Body of pancreas (tissue), 4 donors: Measurements from ENCODE around the gene AFG3L2. TPM values are rescaled to one million over a fixed set of nuclear protein-coding genes. Genes with fewer than 3 reads are reported as not detected.
A peak's percentile ranks its signal among the peaks of the same experiment; 100 is the strongest.
"Not testable (repeated sequence)": the region's sequence is repeated elsewhere in the genome, so short reads cannot be mapped to it uniquely, and the experiment has no call there.

ENCODE experiments used
- ATAC-seq: fragments of 150-250 bp; one replicate; pipeline ENCODE4 v1.9.1; 2016
- DNase-seq, 4 donors: peaks; one replicate each; pipeline ENCODE4 v3.0.0-alpha.2; 2019
- H3K27ac ChIP-seq, 4 donors: fragments of 200-600 bp; sonication (generic); 1 replicate in 3 of 4; 2 replicates in 1 of 4; pipeline versions ENCODE4 v1.5.1 to v1.6.1; 2016 to 2019; ENCODE audit warnings: mild to moderate bottlenecking in 1 of 4, mixed read lengths in 1 of 4, moderate library complexity in 1 of 4
- H3K27me3 ChIP-seq, 2 donors: fragments of 200-600 bp; sonication (generic); one replicate each; pipeline ENCODE4 v1.6.0; 2016; ENCODE audit warnings: mild to moderate bottlenecking in 1 of 2
- H3K36me3 ChIP-seq, 2 donors: fragments of 200-600 bp; sonication (generic); replicated peaks in 1 of 2; 2 replicates each; pipeline ENCODE4 v1.5.1; 2016; ENCODE audit warnings: low read depth in 2 of 2; ENCODE audit not compliant: insufficient read depth in 1 of 2
- H3K4me1 ChIP-seq: fragments of 200-600 bp; sonication (generic); one replicate; pipeline ENCODE4 v1.6.0; 2016
- H3K4me3 ChIP-seq, 2 donors: fragments of 200-600 bp; sonication (generic); 1 replicate in 1 of 2; 2 replicates in 1 of 2; pipeline ENCODE4 v1.5.1; 2016 to 2019
- H3K9me3 ChIP-seq, 3 donors: fragments of 200-600 bp; sonication (generic); 1 replicate in 2 of 3; 2 replicates in 1 of 3; pipeline ENCODE4 v1.5.1; 2016
- POLR2A ChIP-seq, 3 donors: fragments of 450-650 bp; IDR thresholded peaks; one replicate each; pipeline ENCODE4 v1.6.1; 2016; ENCODE audit warnings: antibody characterized with exemption in 3 of 3, mild to moderate bottlenecking in 2 of 3
- WGBS, 2 donors: methylation state at CpG; one replicate each; pipeline ENCODE4 v1.1.5; 2017; 5-methylcytosine and 5-hydroxymethylcytosine counted together
- intact Hi-C: fragments of 100-400 bp; cut with DNase I; formaldehyde crosslinking; loops from one replicate; pipeline ENCODE4 v1.15.1; 2023
- total RNA-seq, 2 donors: library from RNA; depleted of rRNA; stranded (reverse); fragments of >200 nt; gene quantifications; one replicate each; pipeline ENCODE4 v1.1.0, GENCODE V29; 2016
- TF ChIP-seq, protein P1 (sequence below), 7 experiments: fragments of 450-650 bp in 4 of 7; fragments of 200-600 bp in 3 of 7; sonication (generic) in 3 of 7; IDR thresholded peaks; one replicate each; pipeline ENCODE4 v1.5.1; 2016 to 2019; ENCODE audit warnings: antibody characterized with exemption in 7 of 7

Gene AFG3L2
- total RNA-seq, 2 donors from 2014 or later: 30.4 to 33.6 TPM

DNA sequence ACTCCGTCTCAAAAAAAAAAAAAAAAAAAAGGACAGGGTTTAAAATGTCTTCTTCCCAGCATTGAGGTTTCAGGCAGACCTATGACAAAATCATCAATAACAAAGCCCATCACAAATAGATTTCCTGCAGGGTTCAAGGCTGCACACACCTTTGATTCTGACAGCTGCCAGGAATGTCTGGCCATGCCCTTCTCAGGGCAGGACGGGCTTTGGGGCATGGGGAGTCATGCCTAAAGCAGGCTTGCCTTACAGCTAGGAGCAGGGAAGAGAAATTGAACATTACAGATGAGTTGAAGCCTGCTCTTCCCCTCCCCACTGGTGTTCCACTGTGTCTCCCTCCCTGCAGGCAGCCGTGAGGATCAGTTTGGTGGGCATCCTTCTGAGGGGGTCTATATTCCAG is 34.4 kb upstream of the AFG3L2 start:
- Histone ChIP-seq H3K36me3 (no peaks in the 10 kb centered on the region), H3K27ac (no peak overlapping the region), H3K4me3 (no peak overlapping the region), H3K27me3 (no peaks in the 10 kb centered on the region), H3K4me1 (peaks cover 15% of the 10 kb centered on the region), H3K9me3 (no peaks in the 10 kb centered on the region)
- WGBS, 2 donors: 98% methylated on average over 2 to 3 of the region's 3 CpGs
- ATAC-seq (no peak), DNase-seq (no peak)
- no peak for TF ChIP-seq POLR2A (IDR thresholded peaks at IDR 0.05)
- TF ChIP-seq, protein P1, sequence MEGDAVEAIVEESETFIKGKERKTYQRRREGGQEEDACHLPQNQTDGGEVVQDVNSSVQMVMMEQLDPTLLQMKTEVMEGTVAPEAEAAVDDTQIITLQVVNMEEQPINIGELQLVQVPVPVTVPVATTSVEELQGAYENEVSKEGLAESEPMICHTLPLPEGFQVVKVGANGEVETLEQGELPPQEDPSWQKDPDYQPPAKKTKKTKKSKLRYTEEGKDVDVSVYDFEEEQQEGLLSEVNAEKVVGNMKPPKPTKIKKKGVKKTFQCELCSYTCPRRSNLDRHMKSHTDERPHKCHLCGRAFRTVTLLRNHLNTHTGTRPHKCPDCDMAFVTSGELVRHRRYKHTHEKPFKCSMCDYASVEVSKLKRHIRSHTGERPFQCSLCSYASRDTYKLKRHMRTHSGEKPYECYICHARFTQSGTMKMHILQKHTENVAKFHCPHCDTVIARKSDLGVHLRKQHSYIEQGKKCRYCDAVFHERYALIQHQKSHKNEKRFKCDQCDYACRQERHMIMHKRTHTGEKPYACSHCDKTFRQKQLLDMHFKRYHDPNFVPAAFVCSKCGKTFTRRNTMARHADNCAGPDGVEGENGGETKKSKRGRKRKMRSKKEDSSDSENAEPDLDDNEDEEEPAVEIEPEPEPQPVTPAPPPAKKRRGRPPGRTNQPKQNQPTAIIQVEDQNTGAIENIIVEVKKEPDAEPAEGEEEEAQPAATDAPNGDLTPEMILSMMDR (IDR thresholded peaks at IDR 0.05): no peak
- intact Hi-C loops: no loop called here

DNA sequence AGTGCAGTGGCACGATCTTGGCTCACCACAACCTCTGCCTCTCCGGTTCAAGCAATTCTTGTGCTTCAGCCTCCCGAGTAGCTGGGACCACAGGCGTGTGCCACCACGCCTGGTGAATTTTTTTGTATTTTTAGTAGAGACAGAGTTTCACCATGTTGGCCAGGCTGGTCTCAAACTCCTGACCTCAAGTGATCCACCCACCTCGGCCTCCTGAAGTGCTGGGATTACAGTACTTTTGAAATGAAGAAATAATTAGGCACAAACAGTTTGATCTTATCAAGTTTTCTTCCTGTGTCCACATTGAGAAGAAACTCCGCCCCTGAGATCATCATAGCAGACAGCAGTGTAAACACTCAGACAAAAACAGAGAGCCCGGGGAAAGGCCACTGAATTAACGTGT is 33.7 kb upstream of the AFG3L2 start:
- H3K27me3 ChIP-seq, intact Hi-C loops, ATAC-seq, H3K36me3 ChIP-seq, H3K4me3 ChIP-seq, H3K27ac ChIP-seq, DNase-seq, H3K9me3 ChIP-seq: not testable (repeated sequence)
- 68 to 72% methylated on average over 9 of the region's 9 CpGs for WGBS, 2 donors
- peaks cover 15% of the 10 kb centered on the region for H3K4me1 ChIP-seq

DNA sequence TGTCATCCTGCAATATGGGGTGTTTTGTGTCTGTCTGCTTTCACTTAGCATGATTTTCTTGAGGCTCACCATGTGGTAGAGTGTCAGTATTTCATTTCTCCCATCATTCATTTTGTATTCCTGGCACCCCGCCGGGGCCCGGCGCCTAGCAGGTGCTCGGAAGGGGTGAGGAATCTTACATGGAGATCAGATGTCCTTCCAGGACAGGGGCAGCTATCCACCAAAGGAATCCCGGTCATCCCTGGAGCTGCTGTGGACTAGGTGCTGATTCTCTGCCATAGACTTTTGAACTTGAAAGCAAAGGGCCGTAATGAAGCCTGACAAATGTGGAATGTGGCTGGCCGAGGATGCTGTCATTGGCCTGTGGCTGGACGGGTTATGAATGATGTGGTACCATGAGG is 33.1 kb upstream of the AFG3L2 start:
- WGBS, 2 donors: 87 to 90% methylated on average over 9 of the region's 9 CpGs
- H3K4me1 ChIP-seq: peaks cover 15% of the 10 kb centered on the region

DNA sequence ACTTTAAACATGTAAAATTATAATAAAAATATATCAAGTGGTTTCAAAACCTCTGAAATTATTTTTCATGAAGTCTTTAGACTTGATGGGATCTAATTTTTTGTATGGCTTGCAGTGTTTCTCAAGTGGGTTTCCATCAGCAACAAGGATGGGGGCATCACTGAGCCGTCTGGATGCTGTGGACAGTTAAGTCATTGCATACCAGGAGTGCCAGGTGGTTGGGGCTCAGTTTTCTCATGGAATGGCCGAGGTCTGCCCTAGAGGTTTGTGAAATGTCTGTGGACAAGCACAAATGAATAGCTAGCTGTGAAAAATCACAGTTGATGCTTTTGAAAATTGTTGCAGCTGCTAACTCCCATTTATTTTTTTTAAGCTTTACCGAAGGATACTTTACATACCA is 32.4 kb upstream of the AFG3L2 start:
- no peak overlapping the region for H3K4me3 ChIP-seq
- no peak for ATAC-seq
- no peak overlapping the region for H3K27ac ChIP-seq
- H3K36me3 ChIP-seq: no peaks in the 10 kb centered on the region
- H3K27me3 ChIP-seq: no peaks in the 10 kb centered on the region
- intact Hi-C loops: no loop called here
- WGBS, 2 donors: 48 to 63% methylated on average over 3 of the region's 3 CpGs
- DNase-seq: no peak
- no peaks in the 10 kb centered on the region for H3K9me3 ChIP-seq
- peaks cover 15% of the 10 kb centered on the region for H3K4me1 ChIP-seq
- no peak for TF ChIP-seq POLR2A (IDR thresholded peaks at IDR 0.05)
- TF ChIP-seq, protein P1 (IDR thresholded peaks at IDR 0.05): no peak

More for the DNA sequence above, 33.1 kb upstream of the AFG3L2 start:
- no peak for TF ChIP-seq POLR2A (IDR thresholded peaks at IDR 0.05)
- TF ChIP-seq, protein P1 (IDR thresholded peaks at IDR 0.05): no peak
- intact Hi-C loops: no loop called here
- Histone ChIP-seq H3K9me3 (no peaks in the 10 kb centered on the region), H3K27ac (no peak overlapping the region), H3K4me3 (no peak overlapping the region), H3K27me3 (no peaks in the 10 kb centered on the region), H3K36me3 (no peaks in the 10 kb centered on the region)
- DNase-seq (no peak), ATAC-seq (no peak)

DNA sequence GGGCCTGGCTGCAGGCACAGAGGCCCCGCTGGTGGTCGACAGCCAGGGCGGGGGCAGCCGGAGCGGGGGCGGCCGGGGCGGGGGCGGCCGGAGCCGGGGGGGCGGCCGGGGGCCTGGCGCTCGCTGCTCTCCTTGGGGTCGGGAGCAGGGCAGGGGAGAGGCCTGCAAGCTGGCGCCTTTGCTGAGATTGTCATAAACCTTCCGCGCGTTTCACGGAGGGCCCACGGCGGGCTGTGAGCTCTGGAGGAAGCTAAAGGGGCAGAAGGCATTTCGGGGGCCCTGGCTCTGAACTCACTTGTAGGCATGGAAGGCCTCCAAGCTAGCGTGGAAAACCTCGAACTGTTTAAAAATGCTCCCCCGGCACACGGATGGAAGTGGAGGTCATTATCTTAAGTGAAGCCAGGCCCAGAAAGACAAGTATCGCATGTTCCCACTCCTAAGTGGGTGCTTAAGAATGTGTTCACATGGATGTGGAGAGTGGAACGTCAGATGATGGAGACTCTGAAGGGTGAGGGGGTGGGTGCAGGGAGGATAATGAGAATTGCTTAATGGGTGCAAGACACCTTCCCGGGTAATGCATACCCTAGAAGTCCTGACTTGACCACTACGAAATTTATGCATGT is 31.3 kb upstream of the AFG3L2 start:
- ATAC-seq: no peak

More for the DNA sequence above, 31.3 kb upstream of the AFG3L2 start:
- no peaks in the 10 kb centered on the region for H3K9me3 ChIP-seq
- peaks cover 15% of the 10 kb centered on the region for H3K4me1 ChIP-seq
- intact Hi-C loops: no loop called here
- TF ChIP-seq, protein P1 (IDR thresholded peaks at IDR 0.05): no peak
- TF ChIP-seq POLR2A (IDR thresholded peaks at IDR 0.05): no peak
- H3K36me3 ChIP-seq: no peaks in the 10 kb centered on the region
- WGBS, 2 donors: 23 to 57% methylated on average over 11 to 17 of the region's 32 CpGs
- peak in 1 of 4 donors; percentile 17 for DNase-seq
- no peaks in the 10 kb centered on the region for H3K27me3 ChIP-seq
- H3K4me3 ChIP-seq: peak overlapping the region in 1 of 2 donors; percentile 25
- peak overlapping the region; percentile 18 to 74 (median 62) for H3K27ac ChIP-seq
